Astrocyte (in vitro differentiated cells and primary cell): Measurements from ENCODE around the gene PTGER2. TPM values are rescaled to one million over a fixed set of nuclear protein-coding genes. Genes with fewer than 3 reads are reported as not detected.

ENCODE experiments used
- DNase-seq: peaks from one replicate; pipeline ENCODE4 v3.0.0-alpha.2; 2010; ENCODE audit warnings: low read depth
- FAIRE-seq: peaks from 2 replicates; lab custom pipeline; 2011; peaks lifted over from hg19 to GRCh38; lab: Jason Lieb, UNC
- H2AFZ ChIP-seq: 2 replicates; pipeline ENCODE4 v1.6.0; 2012; ENCODE audit warnings: low read depth, low read length, inconsistent platforms
- H3K27ac ChIP-seq: 2 replicates; pipeline ENCODE4 v1.5.1; 2011; ENCODE audit warnings: low read depth, low read length, inconsistent platforms
- H3K27me3 ChIP-seq: 2 replicates; pipeline ENCODE4 v1.6.0; 2011; ENCODE audit warnings: low read length, inconsistent platforms; ENCODE audit not compliant: insufficient read depth
- H3K36me3 ChIP-seq: 2 replicates; pipeline ENCODE4 v1.5.1; 2011; ENCODE audit warnings: low read length, inconsistent platforms; ENCODE audit not compliant: insufficient read depth
- H3K4me1 ChIP-seq: 2 replicates; pipeline ENCODE4 v1.5.1; 2011; ENCODE audit warnings: low read length, inconsistent platforms; ENCODE audit not compliant: insufficient read depth
- H3K4me2 ChIP-seq: 2 replicates; pipeline ENCODE4 v1.6.0; 2012; ENCODE audit warnings: low read length, inconsistent platforms
- H3K4me3 ChIP-seq: 2 replicates; pipeline ENCODE4 v1.5.1; 2011; ENCODE audit warnings: low read depth, mild to moderate bottlenecking, low read length, inconsistent platforms; ENCODE audit not compliant: insufficient read depth
- H3K79me2 ChIP-seq: 2 replicates; pipeline ENCODE4 v1.6.0; 2012; ENCODE audit warnings: mild to moderate bottlenecking, low read length, inconsistent platforms; ENCODE audit not compliant: insufficient read depth
- H3K9ac ChIP-seq: 2 replicates; pipeline ENCODE4 v1.6.0; 2012; ENCODE audit warnings: mild to moderate bottlenecking, low read length, inconsistent platforms
- H3K9me3 ChIP-seq: 2 replicates; pipeline ENCODE4 v1.5.1; 2012; ENCODE audit warnings: low read depth, mild to moderate bottlenecking, low read length, inconsistent platforms; ENCODE audit not compliant: insufficient read depth
- H4K20me1 ChIP-seq: 2 replicates; pipeline ENCODE4 v1.6.0; 2012; ENCODE audit warnings: low read length, inconsistent platforms; ENCODE audit not compliant: insufficient read depth
- H3K27ac Mint-ChIP-seq: one replicate; pipeline ENCODE4 v1.8.0; 2021; ENCODE audit warnings: mild to moderate bottlenecking, mixed read lengths; ENCODE audit not compliant: unreplicated experiment
- H3K27me3 Mint-ChIP-seq: one replicate; pipeline ENCODE4 v1.8.0; 2021; ENCODE audit warnings: low read depth, mixed read lengths; ENCODE audit not compliant: unreplicated experiment
- H3K36me3 Mint-ChIP-seq: one replicate; pipeline ENCODE4 v1.8.0; 2021; ENCODE audit warnings: low read depth, mixed read lengths; ENCODE audit not compliant: unreplicated experiment
- H3K4me1 Mint-ChIP-seq: one replicate; pipeline ENCODE4 v1.8.0; 2021; ENCODE audit warnings: low read depth, mixed read lengths; ENCODE audit not compliant: unreplicated experiment
- H3K4me3 Mint-ChIP-seq: one replicate; pipeline ENCODE4 v1.8.0; 2021; ENCODE audit warnings: mild to moderate bottlenecking, moderate library complexity, mixed read lengths; ENCODE audit not compliant: unreplicated experiment
- H3K9me3 Mint-ChIP-seq: one replicate; pipeline ENCODE4 v1.8.0; 2021; ENCODE audit warnings: mild to moderate bottlenecking, mixed read lengths; ENCODE audit not compliant: unreplicated experiment
- CTCF ChIP-seq: IDR thresholded peaks from 2 replicates; pipeline ENCODE4 v1.5.1; 2011; ENCODE audit warnings: low read depth, mild to moderate bottlenecking, inconsistent platforms, low read length, moderate library complexity; ENCODE audit not compliant: insufficient read depth
- EZH2 ChIP-seq: IDR thresholded peaks from 2 replicates; pipeline ENCODE4 v1.6.1; 2012; ENCODE audit warnings: mild to moderate bottlenecking, low read length, inconsistent platforms; ENCODE audit not compliant: insufficient read depth
- total RNA-seq: library from RNA; stranded (reverse); gene quantifications from 2 replicates; pipeline ENCODE4 v1.2.1, GENCODE V29; 2021

The PTGER2 gene
- total RNA-seq, 1 donor from 2014 or later, result not detected

- H3K27ac ChIP-seq, result no peak overlapping the region
- H3K9me3 ChIP-seq, result no peaks in the 10 kb centered on the region
- no peak for DNase-seq
- no peaks in the 10 kb centered on the region for H3K36me3 ChIP-seq
- peaks cover 22% of the 10 kb centered on the region for H3K4me1 Mint-ChIP-seq
- FAIRE-seq, result no peak
- peaks cover 2% of the 10 kb centered on the region for H3K27me3 Mint-ChIP-seq
- no peak overlapping the region for H3K9ac ChIP-seq
- H3K27me3 ChIP-seq, result no peaks in the 10 kb centered on the region
- no peak overlapping the region for H3K27ac Mint-ChIP-seq
- H4K20me1 ChIP-seq, result no peaks in the 10 kb centered on the region
- H3K4me1 ChIP-seq, result peaks cover 17% of the 10 kb centered on the region
- H3K9me3 Mint-ChIP-seq, result no peaks in the 10 kb centered on the region
- TF ChIP-seq CTCF, result no peak
- TF ChIP-seq EZH2, result no peak
- H3K4me3 Mint-ChIP-seq, result no peak overlapping the region
- H3K4me2 ChIP-seq, result no peak overlapping the region
- no peaks in the 10 kb centered on the region for H3K36me3 Mint-ChIP-seq
- H3K79me2 ChIP-seq, result no peaks in the 10 kb centered on the region
- H3K4me3 ChIP-seq, result no peak overlapping the region
- no peak overlapping the region for H2AFZ ChIP-seq
These were observed 25.1 kb downstream of the PTGER2 start for GRCh38 chr14:52339262-52339661.

- H3K79me2 ChIP-seq, result no peaks in the 10 kb centered on the region
- H3K4me1 ChIP-seq, result peaks cover 15% of the 10 kb centered on the region
- Mint-ChIP-seq H3K4me3 (no peak overlapping the region), H3K27me3 (no peaks in the 10 kb centered on the region), H3K9me3 (peaks cover 2% of the 10 kb centered on the region), H3K36me3 (no peaks in the 10 kb centered on the region), H3K27ac (peak overlapping the region; percentile 48), H3K4me1 (peaks cover 19% of the 10 kb centered on the region)
- H4K20me1 ChIP-seq, result no peaks in the 10 kb centered on the region
- FAIRE-seq (peak; percentile 70), DNase-seq (peak; percentile 55)
- H3K27me3 ChIP-seq, result no peaks in the 10 kb centered on the region
- peak overlapping the region; percentile 61 for H3K4me2 ChIP-seq
- no peaks in the 10 kb centered on the region for H3K36me3 ChIP-seq
- no peaks in the 10 kb centered on the region for H3K9me3 ChIP-seq
- no peak overlapping the region for H3K9ac ChIP-seq
- H3K4me3 ChIP-seq, result no peak overlapping the region
- H2AFZ ChIP-seq, result no peak overlapping the region
- no peak overlapping the region for H3K27ac ChIP-seq
- no peak for TF ChIP-seq EZH2
These were observed 28.9 kb downstream of the PTGER2 start for GRCh38 chr14:52342849-52343596.

- H3K4me2 ChIP-seq, result no peak overlapping the region
- H3K9me3 ChIP-seq, result peaks cover 5% of the 10 kb centered on the region
- no peak overlapping the region for H3K4me3 Mint-ChIP-seq
- no peak overlapping the region for H3K4me3 ChIP-seq
- DNase-seq, result no peak
- peak; percentile 26 for FAIRE-seq
- no peaks in the 10 kb centered on the region for H3K79me2 ChIP-seq
- H3K27me3 Mint-ChIP-seq, result no peaks in the 10 kb centered on the region
- H3K27me3 ChIP-seq, result no peaks in the 10 kb centered on the region
- no peak overlapping the region for H3K27ac ChIP-seq
- H3K36me3 ChIP-seq, result no peaks in the 10 kb centered on the region
- H4K20me1 ChIP-seq, result no peaks in the 10 kb centered on the region
- no peak overlapping the region for H2AFZ ChIP-seq
- TF ChIP-seq CTCF, result no peak
- TF ChIP-seq EZH2, result no peak
- no peak overlapping the region for H3K9ac ChIP-seq
- no peaks in the 10 kb centered on the region for H3K36me3 Mint-ChIP-seq
- H3K27ac Mint-ChIP-seq, result no peak overlapping the region
- peaks cover 32% of the 10 kb centered on the region for H3K4me1 Mint-ChIP-seq
- peaks cover 32% of the 10 kb centered on the region for H3K4me1 ChIP-seq
- H3K9me3 Mint-ChIP-seq, result peaks cover 2% of the 10 kb centered on the region
These were observed 32.7 kb downstream of the PTGER2 start for GRCh38 chr14:52346778-52347177.
